PC-9 (cell line): ENCODE results near the gene LAMA5.

Source experiments
- EZH2 ChIP-seq: fragments of 200-600 bp; sonication (generic); IDR thresholded peaks from 2 replicates; pipeline ENCODE4 v1.8.0; 2017; ENCODE audit warnings: antibody characterized with exemption, low read depth
- TF ChIP-seq, protein P1 (sequence below): fragments of 200-600 bp; sonication (generic); conservative IDR thresholded peaks from 2 replicates; pipeline ENCODE4 v1.6.1; 2017; ENCODE audit warnings: mixed run types, antibody characterized with exemption, mild to moderate bottlenecking, moderate library complexity

- TF ChIP-seq, protein P1, sequence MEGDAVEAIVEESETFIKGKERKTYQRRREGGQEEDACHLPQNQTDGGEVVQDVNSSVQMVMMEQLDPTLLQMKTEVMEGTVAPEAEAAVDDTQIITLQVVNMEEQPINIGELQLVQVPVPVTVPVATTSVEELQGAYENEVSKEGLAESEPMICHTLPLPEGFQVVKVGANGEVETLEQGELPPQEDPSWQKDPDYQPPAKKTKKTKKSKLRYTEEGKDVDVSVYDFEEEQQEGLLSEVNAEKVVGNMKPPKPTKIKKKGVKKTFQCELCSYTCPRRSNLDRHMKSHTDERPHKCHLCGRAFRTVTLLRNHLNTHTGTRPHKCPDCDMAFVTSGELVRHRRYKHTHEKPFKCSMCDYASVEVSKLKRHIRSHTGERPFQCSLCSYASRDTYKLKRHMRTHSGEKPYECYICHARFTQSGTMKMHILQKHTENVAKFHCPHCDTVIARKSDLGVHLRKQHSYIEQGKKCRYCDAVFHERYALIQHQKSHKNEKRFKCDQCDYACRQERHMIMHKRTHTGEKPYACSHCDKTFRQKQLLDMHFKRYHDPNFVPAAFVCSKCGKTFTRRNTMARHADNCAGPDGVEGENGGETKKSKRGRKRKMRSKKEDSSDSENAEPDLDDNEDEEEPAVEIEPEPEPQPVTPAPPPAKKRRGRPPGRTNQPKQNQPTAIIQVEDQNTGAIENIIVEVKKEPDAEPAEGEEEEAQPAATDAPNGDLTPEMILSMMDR, result no peak
- TF ChIP-seq EZH2, result no peak
Observed at GRCh38 chr20:62378215-62378614, 11.1 kb upstream of the LAMA5 start.
